Kidney (tissue), 14 donors: ENCODE data around the gene NCKAP5. TPM values are rescaled to one million over a fixed set of nuclear protein-coding genes. Genes with fewer than 3 reads are reported as not detected.

Source experiments
- DNase-seq, 5 donors: peaks; one replicate each; pipeline ENCODE4 v3.0.0-alpha.2; 2013 to 2020
- FAIRE-seq: peaks from 2 replicates; lab custom pipeline; 2012; peaks lifted over from hg19 to GRCh38; lab: Jason Lieb, UNC
- H3K27ac ChIP-seq, 2 donors: one replicate each; pipeline ENCODE4 v1.7.0; 2013; ENCODE audit warnings: low read depth in 2 of 2, low read length in 2 of 2, inconsistent platforms in 1 of 2
- H3K27me3 ChIP-seq: one replicate; pipeline ENCODE4 v1.7.1; 2013; ENCODE audit warnings: low read length, inconsistent platforms; ENCODE audit not compliant: control insufficient read depth, insufficient read depth
- H3K36me3 ChIP-seq, 3 donors: one replicate each; pipeline versions ENCODE4 v1.7.0 to v1.7.1; 2013; ENCODE audit warnings: low read length in 3 of 3, control low read depth in 1 of 3, inconsistent platforms in 1 of 3; ENCODE audit not compliant: insufficient read depth in 3 of 3, control insufficient read depth in 2 of 3
- H3K4me1 ChIP-seq, 3 donors: one replicate each; pipeline versions ENCODE4 v1.7.0 to v1.7.1; 2013; ENCODE audit warnings: low read length in 3 of 3, inconsistent platforms in 1 of 3, low read depth in 1 of 3; ENCODE audit not compliant: control insufficient read depth in 2 of 3, insufficient read depth in 2 of 3
- H3K4me3 ChIP-seq, 3 donors: one replicate each; pipeline versions ENCODE4 v1.7.0 to v1.8.1; 2013; ENCODE audit warnings: low read length in 3 of 3, control low read depth in 1 of 3, inconsistent platforms in 1 of 3
- H3K9ac ChIP-seq, 3 donors: one replicate each; pipeline versions ENCODE4 v1.7.0 to v1.7.1; 2013; ENCODE audit warnings: low read length in 3 of 3, control low read depth in 1 of 3, inconsistent platforms in 1 of 3
- H3K9me3 ChIP-seq, 3 donors: one replicate each; pipeline versions ENCODE4 v1.7.0 to v1.7.1; 2013; ENCODE audit warnings: low read length in 3 of 3, control low read depth in 1 of 3, inconsistent platforms in 1 of 3; ENCODE audit not compliant: control insufficient read depth in 2 of 3, insufficient read depth in 1 of 3
- intact Hi-C: fragments of 100-400 bp; cut with DNase I; formaldehyde crosslinking; loops from one replicate; pipeline ENCODE4 v1.11.1; 2022
- polyA plus RNA-seq: library from polyadenylated mRNA; stranded (reverse); fragments of 350-450 nt; fragmentation: Illumina TruSeq; extraction: RNeasy Lipid Tissue Mini Kit (QIAGEN cat#74804); gene quantifications from one replicate; pipeline ENCODE4 v1.2.3, GENCODE V29; 2014; ENCODE audit warnings: low read depth, low replicate concordance; ENCODE audit not compliant: insufficient read depth
- total RNA-seq: library from RNA; stranded (reverse); fragmentation: NEBNext Ultra II Directional; extraction: Animal tissue kit (Norgen Biotek cat#: 25700); gene quantifications from one replicate; pipeline ENCODE4 v1.2.1, GENCODE V29; 2021
- TF ChIP-seq, protein P1 (sequence below): IDR thresholded peaks from 3 replicates; pipeline ENCODE4 v1.5.1; 2012; ENCODE audit warnings: mild to moderate bottlenecking, moderate library complexity, borderline replicate concordance; ENCODE audit not compliant: insufficient read depth; ENCODE audit errors: extremely low read depth
- donor health status: control.
- donor health status: control.
- donor health status: control.
- donor health status: control.
- donor health status: control.
- donor health status: DM: yes; HTN: yes; CAD: no.
- donor health status: Normal renal cell carcinoma (clear cell type).

The NCKAP5 gene
- total and polyA plus RNA-seq, 2 donors from 2014 or later = 1.8 to 2.9 TPM

DNA sequence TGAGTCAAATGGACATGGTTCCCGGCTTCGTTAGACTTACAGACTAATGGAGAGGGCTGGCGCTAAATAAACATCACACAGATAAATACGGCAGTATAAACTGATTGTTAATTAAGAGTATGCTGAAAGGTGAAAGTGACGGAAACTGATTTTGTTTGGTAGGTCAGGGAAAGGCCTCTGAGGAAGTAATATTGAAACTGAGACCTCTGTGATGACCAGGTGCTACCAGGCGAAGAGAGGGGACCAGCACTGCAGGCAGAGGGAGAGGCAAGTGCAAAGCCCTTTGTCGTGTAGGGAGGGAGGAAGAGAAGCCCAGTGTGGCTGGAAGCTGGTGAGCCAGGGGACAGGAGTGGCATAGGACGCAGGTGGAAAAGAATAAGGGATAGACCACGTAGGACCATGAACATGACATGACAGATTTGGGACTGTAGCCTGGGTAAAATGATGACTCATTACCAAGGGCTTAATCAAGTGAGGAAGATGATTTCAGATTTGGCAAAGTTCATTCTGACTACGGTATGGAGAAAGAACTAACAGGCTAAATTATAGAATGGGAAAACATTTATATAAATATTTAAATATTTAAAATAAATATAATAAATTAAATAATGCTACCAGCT, 433.1 kb downstream of the NCKAP5 start:
- Histone ChIP-seq H3K9me3 (no peaks in the 10 kb centered on the region), H3K27ac (no peak overlapping the region), H3K27me3 (no peaks in the 10 kb centered on the region), H3K9ac (no peak overlapping the region), H3K4me3 (no peak overlapping the region), H3K36me3 (no peaks in the 10 kb centered on the region), H3K4me1 (no peaks in the 10 kb centered on the region)
- intact Hi-C loops = no loop called here
- no peak for FAIRE-seq
- TF ChIP-seq, protein P1, sequence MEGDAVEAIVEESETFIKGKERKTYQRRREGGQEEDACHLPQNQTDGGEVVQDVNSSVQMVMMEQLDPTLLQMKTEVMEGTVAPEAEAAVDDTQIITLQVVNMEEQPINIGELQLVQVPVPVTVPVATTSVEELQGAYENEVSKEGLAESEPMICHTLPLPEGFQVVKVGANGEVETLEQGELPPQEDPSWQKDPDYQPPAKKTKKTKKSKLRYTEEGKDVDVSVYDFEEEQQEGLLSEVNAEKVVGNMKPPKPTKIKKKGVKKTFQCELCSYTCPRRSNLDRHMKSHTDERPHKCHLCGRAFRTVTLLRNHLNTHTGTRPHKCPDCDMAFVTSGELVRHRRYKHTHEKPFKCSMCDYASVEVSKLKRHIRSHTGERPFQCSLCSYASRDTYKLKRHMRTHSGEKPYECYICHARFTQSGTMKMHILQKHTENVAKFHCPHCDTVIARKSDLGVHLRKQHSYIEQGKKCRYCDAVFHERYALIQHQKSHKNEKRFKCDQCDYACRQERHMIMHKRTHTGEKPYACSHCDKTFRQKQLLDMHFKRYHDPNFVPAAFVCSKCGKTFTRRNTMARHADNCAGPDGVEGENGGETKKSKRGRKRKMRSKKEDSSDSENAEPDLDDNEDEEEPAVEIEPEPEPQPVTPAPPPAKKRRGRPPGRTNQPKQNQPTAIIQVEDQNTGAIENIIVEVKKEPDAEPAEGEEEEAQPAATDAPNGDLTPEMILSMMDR = no peak
- no peak for DNase-seq

DNA sequence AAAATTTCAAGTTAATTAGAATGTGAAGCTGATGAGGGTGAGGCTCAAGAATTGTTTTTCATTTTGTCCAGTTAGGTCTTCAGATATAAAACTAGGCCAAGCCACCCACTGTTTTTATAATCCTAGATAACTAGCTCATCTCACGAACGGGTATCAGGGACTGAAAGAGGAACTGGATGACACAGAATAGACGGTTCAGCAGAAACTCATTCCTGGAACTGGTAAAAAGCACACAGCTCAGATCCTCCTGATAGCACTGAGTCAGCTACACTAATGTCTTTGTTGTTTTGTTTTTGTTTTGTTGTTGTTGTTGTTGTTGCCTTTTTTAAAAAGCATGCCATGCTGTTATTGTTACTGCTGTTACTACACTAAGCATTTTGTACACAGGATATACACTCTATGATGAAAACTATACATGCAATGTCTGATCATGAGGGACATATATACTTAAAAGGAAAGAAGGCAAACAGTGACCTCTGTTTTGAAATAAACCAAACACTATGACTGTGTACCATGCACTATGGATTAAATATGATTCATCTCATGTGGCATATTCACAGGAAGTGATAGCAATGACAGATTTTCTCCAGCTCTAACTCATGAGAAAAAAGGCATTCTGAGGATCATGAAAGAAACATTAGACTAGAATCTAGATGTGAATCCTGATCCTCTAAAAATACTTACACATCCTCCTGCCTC, 437.6 kb downstream of the NCKAP5 start:
- intact Hi-C loops = no loop called here
- Histone ChIP-seq H3K27ac (no peak overlapping the region), H3K9me3 (no peaks in the 10 kb centered on the region), H3K36me3 (no peaks in the 10 kb centered on the region), H3K9ac (no peak overlapping the region), H3K4me1 (no peaks in the 10 kb centered on the region), H3K27me3 (no peaks in the 10 kb centered on the region), H3K4me3 (no peak overlapping the region)
- DNase-seq (no peak), FAIRE-seq (no peak)
- TF ChIP-seq, protein P1 = no peak

DNA sequence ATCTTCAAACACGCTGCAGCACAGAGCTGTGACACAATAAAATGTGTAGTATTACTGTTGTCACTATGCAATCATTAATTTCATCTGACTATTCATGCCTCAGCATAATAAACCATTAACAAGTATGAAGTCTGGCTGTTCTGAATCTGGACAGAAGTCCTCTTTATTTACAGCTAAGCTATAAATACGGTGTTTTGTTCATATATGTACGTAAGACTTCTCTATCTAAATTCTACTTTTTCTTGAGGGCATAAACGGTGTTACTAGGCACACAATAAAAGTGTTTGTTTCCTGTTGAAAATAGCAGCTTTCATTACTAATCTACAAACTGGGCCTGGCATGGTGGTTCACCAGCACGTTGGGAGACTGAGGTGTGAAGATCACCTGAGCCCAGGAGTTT, 443.8 kb downstream of the NCKAP5 start:
- Histone ChIP-seq H3K4me1 (peaks cover 0 to 6% (median 0%) of the 10 kb centered on the region in 3 donors), H3K9me3 (no peaks in the 10 kb centered on the region), H3K36me3 (no peaks in the 10 kb centered on the region), H3K9ac (no peak overlapping the region), H3K27me3 (no peaks in the 10 kb centered on the region), H3K4me3 (no peak overlapping the region), H3K27ac (no peak overlapping the region)
- intact Hi-C loops = no loop called here
- DNase-seq (no peak), FAIRE-seq (no peak)
- TF ChIP-seq, protein P1 = no peak
